PC-3 (cell line): Measurements from ENCODE around the gene KCTD15. TPM values are rescaled to one million over a fixed set of nuclear protein-coding genes. Genes with fewer than 3 reads are reported as not detected.

ENCODE experiments used
- ATAC-seq: fragments of 200-7000 bp; cut with Tn5 transposase; 2 replicates; pipeline ENCODE4 v1.9.1; 2020; ENCODE audit warnings: mild to moderate bottlenecking, moderate library complexity
- BruUV-seq: library from RNA; stranded (reverse); fragments of 400-500 nt; replicated peaks from 2 replicates; lab custom pipeline; 2021; lab: Mats Ljungman, UMichigan
- CTCF ChIA-PET: fragments of 300-600 bp; sonication (Branson Sonifier 250); formaldehyde crosslinking; loops from one replicate; lab custom pipeline; 2022; ENCODE audit warnings: antibody characterized with exemption; lab: Charles Lee
- POLR2A ChIA-PET: fragments of 300-600 bp; sonication (Branson Sonifier 250); formaldehyde crosslinking; loops from one replicate; lab custom pipeline; 2022; ENCODE audit warnings: antibody characterized with exemption; ENCODE audit not compliant: unreplicated experiment; lab: Charles Lee
- DNase-seq: peaks from one replicate; pipeline ENCODE4 v3.0.0-alpha.2; 2015
- H2AFZ ChIP-seq: fragments of 300-600 bp; sonication (generic); 2 replicates; pipeline ENCODE4 v1.6.0; 2016; ENCODE audit warnings: antibody characterized with exemption, low read length
- H3F3A ChIP-seq: fragments of 300-600 bp; sonication (generic); one replicate; pipeline ENCODE4 v1.6.0; 2017; ENCODE audit warnings: antibody characterized with exemption, low read length, control low read depth, mild to moderate bottlenecking; ENCODE audit not compliant: unreplicated experiment
- H3K27ac ChIP-seq: fragments of 300-600 bp; sonication (generic); 2 replicates; pipeline ENCODE4 v1.5.1; 2016; ENCODE audit warnings: mild to moderate bottlenecking, low read length
- H3K27me3 ChIP-seq: fragments of 300-600 bp; sonication (generic); 2 replicates; pipeline ENCODE4 v1.6.1; 2016; ENCODE audit warnings: low read length, mixed read lengths
- H3K36me3 ChIP-seq: fragments of 300-600 bp; sonication (generic); 2 replicates; pipeline ENCODE4 v1.6.1; 2016; ENCODE audit warnings: low read depth, mixed run types, low read length, mixed read lengths
- H3K4me1 ChIP-seq: fragments of 300-600 bp; sonication (generic); 2 replicates; pipeline ENCODE4 v1.5.1; 2016; ENCODE audit warnings: low read length; ENCODE audit not compliant: insufficient read depth
- H3K4me2 ChIP-seq: fragments of 300-600 bp; sonication (generic); 2 replicates; pipeline ENCODE4 v1.6.0; 2016; ENCODE audit warnings: low read length
- H3K4me3 ChIP-seq: fragments of 300-600 bp; sonication (generic); 2 replicates; pipeline ENCODE4 v1.5.1; 2016; ENCODE audit warnings: mild to moderate bottlenecking, low read length, mixed read lengths
- H3K79me2 ChIP-seq: fragments of 300-600 bp; sonication (generic); 2 replicates; pipeline ENCODE4 v1.6.1; 2017; ENCODE audit warnings: low read length, mixed read lengths
- H3K9ac ChIP-seq: fragments of 300-600 bp; sonication (generic); 2 replicates; pipeline ENCODE4 v1.6.0; 2016; ENCODE audit warnings: mild to moderate bottlenecking, low read length
- H3K9me2 ChIP-seq: fragments of 300-600 bp; sonication (generic); replicated peaks from 2 replicates; pipeline ENCODE4 v1.6.1; 2016; ENCODE audit warnings: mixed run types, low read length, mixed read lengths
- H3K9me3 ChIP-seq: fragments of 300-600 bp; sonication (generic); 2 replicates; pipeline ENCODE4 v1.6.1; 2016; ENCODE audit warnings: low read length, mixed read lengths
- H4K20me1 ChIP-seq: fragments of 300-600 bp; sonication (generic); 2 replicates; pipeline ENCODE4 v1.6.1; 2016; ENCODE audit warnings: low read length, mixed read lengths
- CTCF ChIP-seq: fragments of 300-600 bp; sonication (generic); conservative IDR thresholded peaks from 2 replicates; pipeline ENCODE4 v1.5.1; 2017; ENCODE audit warnings: antibody characterized with exemption, low read depth, mild to moderate bottlenecking, low read length
- EZH2 ChIP-seq: fragments of 300-600 bp; sonication (generic); IDR thresholded peaks from one replicate; pipeline ENCODE4 v1.6.1; 2017; ENCODE audit warnings: antibody characterized with exemption, mild to moderate bottlenecking, low read length; ENCODE audit not compliant: unreplicated experiment
- EZH2phosphoT487 ChIP-seq: fragments of 300-600 bp; sonication (generic); IDR thresholded peaks from 2 replicates; pipeline ENCODE4 v1.6.1; 2018; ENCODE audit warnings: mild to moderate bottlenecking, antibody characterized with exemption, low read length, borderline replicate concordance
- intact Hi-C: fragments of 100-400 bp; cut with micrococcal nuclease; formaldehyde crosslinking; loops from 2 replicates; pipeline ENCODE4 v1.9.0; 2023
- total RNA-seq: library from RNA; depleted of rRNA; stranded (reverse); fragments of >200 nt; gene quantifications from 2 replicates; pipeline ENCODE4 v1.2.3, GENCODE V29; 2014

Gene KCTD15
- total RNA-seq, 1 experiment from 2014 or later, result 58.2 TPM

- intact Hi-C loops, result no loop called here
- no peaks in the 10 kb centered on the region for H4K20me1 ChIP-seq
- no peak overlapping the region for H3K27ac ChIP-seq
- H3K9ac ChIP-seq, result no peak overlapping the region
- H3K4me3 ChIP-seq, result no peak overlapping the region
- no peaks in the 10 kb centered on the region for H3K4me1 ChIP-seq
- no peaks in the 10 kb centered on the region for H3K9me3 ChIP-seq
- no peaks in the 10 kb centered on the region for H3K79me2 ChIP-seq
- no peaks in the 10 kb centered on the region for H3F3A ChIP-seq
- TF ChIP-seq EZH2 (no peak), CTCF (no peak), EZH2phosphoT487 (no peak)
- H3K4me2 ChIP-seq, result no peak overlapping the region
- no peaks in the 10 kb centered on the region for H3K36me3 ChIP-seq
- H2AFZ ChIP-seq, result no peak overlapping the region
- peaks cover 5% of the 10 kb centered on the region; the same call in 1 of the 2 replicates for H3K27me3 ChIP-seq
- POLR2A ChIA-PET, result interaction anchor here (0.5 kb wide), 1 partner anchor 39 kb away, joined by 4 read pairs; no protein-coding TSS in a partner anchor
- no peak for DNase-seq
- CTCF ChIA-PET, result no interaction called here
- no peak for ATAC-seq
- no TSS peak for BruUV-seq
- no peaks in the 10 kb centered on the region for H3K9me2 ChIP-seq
Observed at GRCh38 chr19:33859016-33859415, 62.3 kb downstream of the KCTD15 start.

- Histone ChIP-seq H3K36me3 (no peaks in the 10 kb centered on the region), H3K4me3 (no peak overlapping the region), H3K9ac (no peak overlapping the region), H3F3A (no peaks in the 10 kb centered on the region), H3K4me2 (no peak overlapping the region), H3K79me2 (no peaks in the 10 kb centered on the region), H3K27ac (no peak overlapping the region), H3K9me2 (no peaks in the 10 kb centered on the region), H3K9me3 (no peaks in the 10 kb centered on the region), H3K27me3 (peaks cover 5% of the 10 kb centered on the region; the same call in 1 of the 2 replicates), H4K20me1 (no peaks in the 10 kb centered on the region), H3K4me1 (no peaks in the 10 kb centered on the region), H2AFZ (no peak overlapping the region)
- ChIA-PET POLR2A (no interaction called here), CTCF (no interaction called here)
- ATAC-seq (no peak), DNase-seq (no peak)
- BruUV-seq, result no TSS peak
- intact Hi-C loops, result no loop called here
- TF ChIP-seq CTCF (no peak), EZH2 (no peak), EZH2phosphoT487 (no peak)
Observed at GRCh38 chr19:33860312-33861090, 63.8 kb downstream of the KCTD15 start.

GRCh38 chr19:33861950-33862349, 65.3 kb downstream of the KCTD15 start:
- POLR2A ChIA-PET, result no interaction called here
- TF ChIP-seq CTCF (no peak), EZH2 (no peak), EZH2phosphoT487 (no peak)
- Histone ChIP-seq H3K4me2 (no peak overlapping the region), H3K9me3 (no peaks in the 10 kb centered on the region), H3K4me1 (no peaks in the 10 kb centered on the region), H3K27me3 (peaks cover 5% of the 10 kb centered on the region; the same call in 1 of the 2 replicates), H2AFZ (no peak overlapping the region), H3K9me2 (no peaks in the 10 kb centered on the region), H3K27ac (no peak overlapping the region), H3K36me3 (no peaks in the 10 kb centered on the region), H3K79me2 (no peaks in the 10 kb centered on the region), H3K9ac (no peak overlapping the region), H3K4me3 (no peak overlapping the region), H3F3A (no peaks in the 10 kb centered on the region), H4K20me1 (no peaks in the 10 kb centered on the region)
- CTCF ChIA-PET, result no interaction called here
- DNase-seq, result no peak
- intact Hi-C loops, result no loop called here
- no TSS peak for BruUV-seq
- ATAC-seq, result no peak
